Activated B cell treated with CpG ODN at 0.5 μM for 24 hours (primary cell): ENCODE results near the gene GFRA4. TPM values are rescaled to one million over a fixed set of nuclear protein-coding genes. Genes with fewer than 3 reads are reported as not detected.

Experiments used
- ATAC-seq: fragments of 200-7000 bp; cut with Tn5 transposase; one replicate; pipeline ENCODE4 v1.10.0; 2021; ENCODE audit warnings: low read depth, mild to moderate bottlenecking, moderate library complexity
- CTCF ChIA-PET: fragments of 350-600 bp; sonication (Branson Sonifier 250); formaldehyde crosslinking; loops from one replicate; lab custom pipeline; 2021; ENCODE audit warnings: antibody characterized with exemption; lab: Charles Lee
- POLR2A ChIA-PET: fragments of 350-600 bp; sonication (Branson Sonifier 250); formaldehyde crosslinking; loops from one replicate; lab custom pipeline; 2021; ENCODE audit warnings: antibody characterized with exemption; lab: Charles Lee
- DNase-seq: peaks from one replicate; pipeline ENCODE4 v3.0.0; 2022
- H3K27ac Mint-ChIP-seq: one replicate; pipeline ENCODE4 v1.8.0; 2020; ENCODE audit warnings: mixed read lengths
- H3K27me3 Mint-ChIP-seq: one replicate; pipeline ENCODE4 v1.8.0; 2021; ENCODE audit warnings: mixed read lengths
- H3K36me3 Mint-ChIP-seq: one replicate; pipeline ENCODE4 v1.8.0; 2021; ENCODE audit warnings: low read depth, mixed read lengths
- H3K4me1 Mint-ChIP-seq: one replicate; pipeline ENCODE4 v1.8.0; 2021; ENCODE audit warnings: mixed read lengths
- H3K4me3 Mint-ChIP-seq: one replicate; pipeline ENCODE4 v1.8.0; 2020; ENCODE audit warnings: mild to moderate bottlenecking, mixed read lengths
- H3K9me3 Mint-ChIP-seq: one replicate; pipeline ENCODE4 v1.8.0; 2020; ENCODE audit warnings: mixed read lengths
- CTCF ChIP-seq: fragments of 200-600 bp; IDR thresholded peaks from one replicate; pipeline ENCODE4 v1.8.0; 2022; ENCODE audit warnings: antibody characterized with exemption, mild to moderate bottlenecking
- intact Hi-C: fragments of 100-400 bp; cut with micrococcal nuclease; formaldehyde crosslinking; loops from one replicate; pipeline ENCODE4 v1.15.1; 2024
- total RNA-seq: library from RNA; stranded (reverse); gene quantifications from 2 replicates; pipeline ENCODE4 v1.2.3, GENCODE V29; 2022

The GFRA4 gene
- total RNA-seq, 1 donor from 2014 or later: not detected

GRCh38 chr20:3658019-3658715 is 5.0 kb downstream of the GFRA4 start:
- TF ChIP-seq CTCF: no peak
- Mint-ChIP-seq H3K27ac (no peak overlapping the region), H3K4me3 (no peak overlapping the region), H3K27me3 (peaks cover 29% of the 10 kb centered on the region), H3K9me3 (peaks cover 8% of the 10 kb centered on the region), H3K4me1 (peaks cover 15% of the 10 kb centered on the region), H3K36me3 (no peaks in the 10 kb centered on the region)
- POLR2A ChIA-PET: interaction anchor here (0.6 kb wide), 1 partner anchor 220 kb away, joined by 3 read pairs; no protein-coding TSS in a partner anchor
- ATAC-seq (no peak), DNase-seq (no peak)
- CTCF ChIA-PET: interaction anchor here (1.0 kb wide), 1 partner anchor 18 kb away, joined by 4 read pairs; no protein-coding TSS in a partner anchor
- intact Hi-C loops: no loop called here

- ChIA-PET POLR2A (no interaction called here), CTCF (no interaction called here)
- TF ChIP-seq CTCF: no peak
- no peak for ATAC-seq
- no peak overlapping the region for H3K4me3 Mint-ChIP-seq
- peaks cover 17% of the 10 kb centered on the region for H3K4me1 Mint-ChIP-seq
- H3K27ac Mint-ChIP-seq: no peak overlapping the region
- no peaks in the 10 kb centered on the region for H3K36me3 Mint-ChIP-seq
- peaks cover 8% of the 10 kb centered on the region for H3K27me3 Mint-ChIP-seq
- no peak for DNase-seq
- peaks cover 8% of the 10 kb centered on the region for H3K9me3 Mint-ChIP-seq
- intact Hi-C loops: no loop called here
These were observed 8.1 kb downstream of the GFRA4 start for GRCh38 chr20:3655131-3655405.

GRCh38 chr20:3654326-3655130 is 8.7 kb downstream of the GFRA4 start:
- Mint-ChIP-seq H3K27me3 (peaks cover 5% of the 10 kb centered on the region), H3K4me3 (no peak overlapping the region), H3K36me3 (no peaks in the 10 kb centered on the region), H3K4me1 (peaks cover 15% of the 10 kb centered on the region), H3K9me3 (peaks cover 8% of the 10 kb centered on the region), H3K27ac (no peak overlapping the region)
- no peak for ATAC-seq
- no peak for DNase-seq
- intact Hi-C loops: no loop called here
- POLR2A ChIA-PET: no interaction called here
- CTCF ChIA-PET: no interaction called here
- TF ChIP-seq CTCF: no peak

- Mint-ChIP-seq H3K36me3 (peaks cover 2% of the 10 kb centered on the region), H3K27me3 (no peaks in the 10 kb centered on the region), H3K27ac (no peak overlapping the region), H3K4me3 (no peak overlapping the region), H3K4me1 (peaks cover 9% of the 10 kb centered on the region), H3K9me3 (peaks cover 8% of the 10 kb centered on the region)
- no peak for TF ChIP-seq CTCF
- ATAC-seq: no peak
- no peak for DNase-seq
- intact Hi-C loops: no loop called here
- CTCF ChIA-PET: no interaction called here
- POLR2A ChIA-PET: no interaction called here
These were observed 9.3 kb downstream of the GFRA4 start for GRCh38 chr20:3653921-3654320.
